ENCODE measurements around the gene DMRTC2.

Gene DMRTC2

GRCh38 chr19:41894350-41894749 lies 49.5 kb downstream of the DMRTC2 start:
- DNase-seq: no peak

- peak; percentile 19 to 32 for DNase-seq
Observed at GRCh38 chr19:41895745-41896580, 51.1 kb downstream of the DMRTC2 start.

- no peak for DNase-seq
Observed at GRCh38 chr19:41896581-41896942, 51.7 kb downstream of the DMRTC2 start.

- no peak for DNase-seq
Observed at GRCh38 chr19:41897181-41897580, 52.3 kb downstream of the DMRTC2 start.

- DNase-seq: no peak
Observed at GRCh38 chr19:41897820-41898219, 53.0 kb downstream of the DMRTC2 start.

- DNase-seq: no peak
Observed at GRCh38 chr19:41898235-41898634, 53.4 kb downstream of the DMRTC2 start.
